ENCODE results near the gene TTC38. TPM values are rescaled to one million over a fixed set of nuclear protein-coding genes. Genes with fewer than 3 reads are reported as not detected.

The TTC38 gene
- polyA plus RNA-seq, 2 donors = 6.7 to 9.5 TPM

Other genes with a start within 250 kb of the TTC38 start
- gene PPARA, start 117.5 kb upstream of the TTC38 start, polyA plus RNA-seq = 1 to 10 TPM; 3.2 to 3.9 TPM
- gene CDPF1, start 17.7 kb upstream of the TTC38 start, polyA plus RNA-seq = 1 to 10 TPM; 6.6 to 7.4 TPM
- gene PKDREJ, start 4.7 kb upstream of the TTC38 start, polyA plus RNA-seq = under 1 TPM; 0.10 to 0.11 TPM
- gene GTSE1, start 28.9 kb downstream of the TTC38 start, polyA plus RNA-seq = 1 to 10 TPM; 5.0 to 7.4 TPM
- gene TRMU, start 67.7 kb downstream of the TTC38 start, polyA plus RNA-seq = 10 to 100 TPM; 24.3 to 32.4 TPM

Data from esophagus (tissue), 2 donors.